ENCODE data around the gene IL15RA.

IL15RA gene

GRCh38 chr10:5949009-5949759, 28.2 kb downstream of the IL15RA start:
- Histone ChIP-seq H2BK120ac (ENCODE audit: insufficient read depth, low read length, poor library complexity) (no peak overlapping the region), H3K27ac (ENCODE audit: low read depth, low read length) (no peak overlapping the region), H3K36me3 (ENCODE audit: control insufficient read depth in 1 of 2, insufficient read depth in 2 of 2, low read length in 2 of 2) (no peaks in the 10 kb centered on the region), H2BK12ac (ENCODE audit: low read length) (no peak overlapping the region), H4K91ac (ENCODE audit: low read depth, low read length) (no peak overlapping the region), H4K12ac (ENCODE audit: low read depth, low read length) (no peak overlapping the region), H3K23ac (ENCODE audit: low read length) (no peak overlapping the region), H2BK5ac (ENCODE audit: low read depth, low read length, poor library complexity) (no peak overlapping the region), H3K4me2 (ENCODE audit: low read length) (no peak overlapping the region), H3K9me3 (ENCODE audit: insufficient read depth, low read depth, low read length) (peaks cover 2% of the 10 kb centered on the region), H3K4me3 (ENCODE audit: low read depth, low read length) (no peak overlapping the region), H3K27me3 (ENCODE audit: insufficient read depth, low read length) (no peaks in the 10 kb centered on the region), H3K4ac (ENCODE audit: low read depth, low read length) (no peak overlapping the region), H3K4me1 (ENCODE audit: control insufficient read depth in 1 of 2, insufficient read depth in 2 of 2, low read length in 2 of 2) (peaks cover 10 to 12% of the 10 kb centered on the region in 2 experiments), H3K14ac (ENCODE audit: low read length) (no peak overlapping the region), H4K8ac (ENCODE audit: low read depth, low read length) (no peak overlapping the region), H3K79me1 (ENCODE audit: low read length) (peaks cover 7% of the 10 kb centered on the region), H3K79me2 (ENCODE audit: control insufficient read depth, insufficient read depth, low read length, poor library complexity) (no peaks in the 10 kb centered on the region), H3K9ac (ENCODE audit: low read length) (no peak overlapping the region), H2AK5ac (ENCODE audit: low read length) (no peak overlapping the region), H2AFZ (ENCODE audit: insufficient read depth, low read length, poor library complexity) (no peak overlapping the region), H3K18ac (ENCODE audit: low read length) (no peak overlapping the region)
- peak in 1 of 2 donors; percentile 26 for DNase-seq
- no CpG with 5 or more reads among the region's 14 CpGs for WGBS (ENCODE audit: extremely low coverage, insufficient coverage, insufficient read length)

GRCh38 chr10:5948208-5948585, 29.1 kb downstream of the IL15RA start:
- no CpG with 5 or more reads among the region's 6 CpGs for WGBS (ENCODE audit: extremely low coverage, insufficient coverage, insufficient read length)
- H3K9me3 ChIP-seq (ENCODE audit: insufficient read depth, low read depth, low read length), result peaks cover 2% of the 10 kb centered on the region
- no peak for DNase-seq

GRCh38 chr10:5947471-5948207, 29.7 kb downstream of the IL15RA start:
- Histone ChIP-seq H2AK5ac (ENCODE audit: low read length) (no peak overlapping the region), H3K18ac (ENCODE audit: low read length) (no peak overlapping the region), H3K9ac (ENCODE audit: low read length) (no peak overlapping the region), H2BK12ac (ENCODE audit: low read length) (no peak overlapping the region), H3K9me3 (ENCODE audit: insufficient read depth, low read depth, low read length) (peaks cover 2% of the 10 kb centered on the region), H3K36me3 (ENCODE audit: control insufficient read depth in 1 of 2, insufficient read depth in 2 of 2, low read length in 2 of 2) (no peaks in the 10 kb centered on the region), H4K12ac (ENCODE audit: low read depth, low read length) (no peak overlapping the region), H3K4me1 (ENCODE audit: control insufficient read depth in 1 of 2, insufficient read depth in 2 of 2, low read length in 2 of 2) (peaks cover 10 to 12% of the 10 kb centered on the region in 2 experiments), H3K23ac (ENCODE audit: low read length) (no peak overlapping the region), H3K4me3 (ENCODE audit: low read depth, low read length) (no peak overlapping the region), H3K27me3 (ENCODE audit: insufficient read depth, low read length) (no peaks in the 10 kb centered on the region), H3K27ac (ENCODE audit: low read depth, low read length) (no peak overlapping the region), H3K4me2 (ENCODE audit: low read length) (no peak overlapping the region), H4K8ac (ENCODE audit: low read depth, low read length) (no peak overlapping the region), H3K79me2 (ENCODE audit: control insufficient read depth, insufficient read depth, low read length, poor library complexity) (no peaks in the 10 kb centered on the region), H3K4ac (ENCODE audit: low read depth, low read length) (no peak overlapping the region), H3K79me1 (ENCODE audit: low read length) (peaks cover 7% of the 10 kb centered on the region), H2BK120ac (ENCODE audit: insufficient read depth, low read length, poor library complexity) (no peak overlapping the region), H3K14ac (ENCODE audit: low read length) (no peak overlapping the region), H2AFZ (ENCODE audit: insufficient read depth, low read length, poor library complexity) (no peak overlapping the region), H2BK5ac (ENCODE audit: low read depth, low read length, poor library complexity) (no peak overlapping the region), H4K91ac (ENCODE audit: low read depth, low read length) (no peak overlapping the region)
- WGBS (ENCODE audit: extremely low coverage, insufficient coverage, insufficient read length), result no CpG with 5 or more reads among the region's 17 CpGs
- peak; percentile 47 to 51 for DNase-seq

More at GRCh38 chr10:5948208-5948585, 29.1 kb downstream of the IL15RA start:
- Histone ChIP-seq H3K36me3 (ENCODE audit: control insufficient read depth in 1 of 2, insufficient read depth in 2 of 2, low read length in 2 of 2) (no peaks in the 10 kb centered on the region), H2BK120ac (ENCODE audit: insufficient read depth, low read length, poor library complexity) (no peak overlapping the region), H3K9ac (ENCODE audit: low read length) (no peak overlapping the region), H2BK12ac (ENCODE audit: low read length) (no peak overlapping the region), H3K4me1 (ENCODE audit: control insufficient read depth in 1 of 2, insufficient read depth in 2 of 2, low read length in 2 of 2) (peaks cover 10 to 12% of the 10 kb centered on the region in 2 experiments), H3K27me3 (ENCODE audit: insufficient read depth, low read length) (no peaks in the 10 kb centered on the region), H3K4me2 (ENCODE audit: low read length) (no peak overlapping the region), H4K91ac (ENCODE audit: low read depth, low read length) (no peak overlapping the region), H3K18ac (ENCODE audit: low read length) (no peak overlapping the region), H3K4ac (ENCODE audit: low read depth, low read length) (no peak overlapping the region), H3K4me3 (ENCODE audit: low read depth, low read length) (no peak overlapping the region), H3K14ac (ENCODE audit: low read length) (no peak overlapping the region), H3K27ac (ENCODE audit: low read depth, low read length) (no peak overlapping the region), H3K79me1 (ENCODE audit: low read length) (peaks cover 7% of the 10 kb centered on the region), H3K79me2 (ENCODE audit: control insufficient read depth, insufficient read depth, low read length, poor library complexity) (no peaks in the 10 kb centered on the region), H2AK5ac (ENCODE audit: low read length) (no peak overlapping the region), H4K12ac (ENCODE audit: low read depth, low read length) (no peak overlapping the region), H2BK5ac (ENCODE audit: low read depth, low read length, poor library complexity) (no peak overlapping the region), H2AFZ (ENCODE audit: insufficient read depth, low read length, poor library complexity) (no peak overlapping the region), H3K23ac (ENCODE audit: low read length) (no peak overlapping the region), H4K8ac (ENCODE audit: low read depth, low read length) (no peak overlapping the region)

DNA sequence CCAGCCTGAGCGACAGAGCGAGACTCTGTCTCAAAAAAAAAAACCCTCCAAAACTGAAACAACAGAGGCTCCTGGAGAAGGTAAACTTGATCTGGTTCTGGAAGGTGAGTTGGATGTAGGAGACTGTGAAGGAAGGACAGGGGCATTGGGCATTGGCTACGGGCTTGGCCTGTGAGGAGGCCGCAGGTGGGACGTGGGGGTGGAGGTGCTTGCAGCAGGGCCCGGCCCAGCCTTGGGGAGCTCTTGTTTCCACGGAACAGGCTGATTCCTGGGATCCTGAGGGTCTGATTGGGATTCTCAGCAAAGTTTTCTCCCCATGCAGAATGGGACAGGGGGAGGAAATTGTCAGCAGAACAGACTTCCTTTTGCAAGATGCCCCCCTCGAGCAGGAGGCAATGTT, 30.6 kb downstream of the IL15RA start:
- no peak for DNase-seq
- Histone ChIP-seq H3K14ac (ENCODE audit: low read length) (no peak overlapping the region), H3K18ac (ENCODE audit: low read length) (no peak overlapping the region), H3K79me2 (ENCODE audit: control insufficient read depth, insufficient read depth, low read length, poor library complexity) (no peaks in the 10 kb centered on the region), H3K4me2 (ENCODE audit: low read length) (no peak overlapping the region), H2BK120ac (ENCODE audit: insufficient read depth, low read length, poor library complexity) (no peak overlapping the region), H3K9ac (ENCODE audit: low read length) (no peak overlapping the region), H3K79me1 (ENCODE audit: low read length) (peaks cover 7% of the 10 kb centered on the region), H3K4me3 (ENCODE audit: low read depth, low read length) (no peak overlapping the region), H2BK5ac (ENCODE audit: low read depth, low read length, poor library complexity) (no peak overlapping the region), H3K4me1 (ENCODE audit: control insufficient read depth in 1 of 2, insufficient read depth in 2 of 2, low read length in 2 of 2) (peaks cover 10 to 12% of the 10 kb centered on the region in 2 experiments), H4K91ac (ENCODE audit: low read depth, low read length) (no peak overlapping the region), H3K36me3 (ENCODE audit: control insufficient read depth in 1 of 2, insufficient read depth in 2 of 2, low read length in 2 of 2) (no peaks in the 10 kb centered on the region), H3K9me3 (ENCODE audit: insufficient read depth, low read depth, low read length) (peaks cover 2% of the 10 kb centered on the region), H3K27me3 (ENCODE audit: insufficient read depth, low read length) (no peaks in the 10 kb centered on the region), H2AK5ac (ENCODE audit: low read length) (no peak overlapping the region), H4K8ac (ENCODE audit: low read depth, low read length) (no peak overlapping the region), H4K12ac (ENCODE audit: low read depth, low read length) (no peak overlapping the region), H3K27ac (ENCODE audit: low read depth, low read length) (no peak overlapping the region), H3K4ac (ENCODE audit: low read depth, low read length) (no peak overlapping the region), H2BK12ac (ENCODE audit: low read length) (no peak overlapping the region), H3K23ac (ENCODE audit: low read length) (no peak overlapping the region), H2AFZ (ENCODE audit: insufficient read depth, low read length, poor library complexity) (no peak overlapping the region)
- no CpG with 5 or more reads among the region's 8 CpGs for WGBS (ENCODE audit: extremely low coverage, insufficient coverage, insufficient read length)

All from trophoblast cell (in vitro differentiated cells and primary cell).